Lung (tissue), 16 donors: ENCODE measurements around the gene PDC. TPM values are rescaled to one million over a fixed set of nuclear protein-coding genes. Genes with fewer than 3 reads are reported as not detected.

Source experiments
- ATAC-seq: fragments of 200-7000 bp; cut with Tn5 transposase; one replicate; pipeline ENCODE4 v1.9.1; 2020; ENCODE audit warnings: moderate number of reproducible peaks; ENCODE audit not compliant: insufficient read depth, low FRiP score
- DNase-seq, 3 donors: peaks; one replicate each; pipeline ENCODE4 v3.0.0-alpha.2; 2013 to 2017
- H3K27ac ChIP-seq, 2 donors: one replicate each; pipeline ENCODE4 v1.5.1; 2013; ENCODE audit warnings: mild to moderate bottlenecking in 2 of 2, moderate library complexity in 2 of 2, control low read depth in 1 of 2, inconsistent platforms in 1 of 2, low read depth in 1 of 2, low read length in 1 of 2
- H3K27me3 ChIP-seq, 3 donors: one replicate each; pipeline ENCODE4 v1.5.1; 2013; ENCODE audit warnings: low read length in 2 of 3; ENCODE audit not compliant: control insufficient read depth in 3 of 3, insufficient read depth in 3 of 3
- H3K36me3 ChIP-seq, 4 donors: one replicate each; pipeline ENCODE4 v1.5.1; 2013; ENCODE audit warnings: low read length in 4 of 4, mild to moderate bottlenecking in 1 of 4, moderate library complexity in 1 of 4; ENCODE audit not compliant: control insufficient read depth in 4 of 4, insufficient read depth in 4 of 4
- H3K4me1 ChIP-seq, 5 donors: one replicate each; pipeline ENCODE4 v1.5.1; 2013; ENCODE audit warnings: low read length in 5 of 5, mild to moderate bottlenecking in 2 of 5, moderate library complexity in 1 of 5; ENCODE audit not compliant: control insufficient read depth in 5 of 5, insufficient read depth in 5 of 5
- H3K4me3 ChIP-seq: one replicate; pipeline ENCODE4 v1.5.1; 2013; ENCODE audit warnings: mild to moderate bottlenecking, control low read depth, moderate library complexity
- H3K9ac ChIP-seq, 2 donors: one replicate each; pipeline ENCODE4 v1.5.1; 2013; ENCODE audit warnings: low read length in 2 of 2, control low read depth in 1 of 2; ENCODE audit not compliant: insufficient read depth in 1 of 2
- H3K9me3 ChIP-seq, 4 donors: one replicate each; pipeline ENCODE4 v1.5.1; 2013; ENCODE audit warnings: low read length in 3 of 4, mild to moderate bottlenecking in 1 of 4, moderate library complexity in 1 of 4; ENCODE audit not compliant: control insufficient read depth in 4 of 4, insufficient read depth in 3 of 4
- WGBS, 2 donors: extraction: QIAGEN DNeasy Blood & Tissue Kit; methylation state at CpG; one replicate each; pipeline ENCODE4 v1.1.7; 2013; 5-methylcytosine and 5-hydroxymethylcytosine counted together
- long read RNA-seq, 5 donors: transcript quantifications; one replicate each; lab custom pipeline, GENCODE V29; 2026
- polyA plus RNA-seq, 2 donors: library from polyadenylated mRNA; stranded (reverse); fragments of 200-250 nt; gene quantifications; one replicate each; pipeline ENCODE4 v1.2.1, GENCODE V29; 2013
- total RNA-seq, 2 donors: library from RNA; depleted of rRNA in 1 of 2; stranded (reverse); fragments of >200 nt in 1 of 2; gene quantifications; one replicate each; pipeline ENCODE4 v1.2.1, GENCODE V29; 2014 to 2021
- TF ChIP-seq, protein P1 (sequence below): IDR thresholded peaks from 2 replicates; pipeline ENCODE4 v1.5.1; 2012; ENCODE audit warnings: mild to moderate bottlenecking; ENCODE audit errors: control extremely low read depth, extremely low read depth
- donor health status: control.
- donor health status: control.
- donor health status: Bipolar disorder and iron deficiency.
- donor health status: healthy.
- donor health status: DM: yes; HTN: yes; CAD: no.

PDC gene
- total RNA-seq = not detected
- not detected for polyA plus RNA-seq
- long read RNA-seq, donor 1 = 0 reads
- long read RNA-seq, donor 2 = 0 reads
- long read RNA-seq, donor 3 = 0 reads
- long read RNA-seq, donor 4 = 0 reads
- long read RNA-seq, donor 5 = 0 reads

DNA sequence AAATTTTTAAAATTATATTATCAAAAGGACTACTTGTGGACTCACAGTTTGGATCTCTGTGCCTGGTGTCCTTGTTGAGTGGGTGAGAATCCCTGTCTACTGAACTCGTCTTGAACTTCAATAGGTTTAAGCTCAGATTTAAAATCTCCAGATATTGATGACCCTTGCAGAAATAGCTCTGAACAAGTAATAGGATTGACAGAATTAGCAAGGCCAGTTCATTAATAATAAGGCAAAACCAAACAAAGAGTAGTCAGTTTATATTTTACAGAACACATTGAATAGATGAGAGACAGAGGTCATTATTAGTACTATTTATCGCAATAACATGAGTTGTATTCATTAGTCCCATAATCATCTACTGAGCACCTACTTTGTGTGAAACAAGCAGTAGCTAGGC, at the start of gene PDC:
TSS of gene PDC (minus strand) at position 101 of the 400 bp plus-strand sequence. CDS start 11,655 bp downstream, outside the sequence.
- WGBS, 2 donors = 89 to 95% methylated on average over 2 of the region's 2 CpGs
- TF ChIP-seq, protein P1, sequence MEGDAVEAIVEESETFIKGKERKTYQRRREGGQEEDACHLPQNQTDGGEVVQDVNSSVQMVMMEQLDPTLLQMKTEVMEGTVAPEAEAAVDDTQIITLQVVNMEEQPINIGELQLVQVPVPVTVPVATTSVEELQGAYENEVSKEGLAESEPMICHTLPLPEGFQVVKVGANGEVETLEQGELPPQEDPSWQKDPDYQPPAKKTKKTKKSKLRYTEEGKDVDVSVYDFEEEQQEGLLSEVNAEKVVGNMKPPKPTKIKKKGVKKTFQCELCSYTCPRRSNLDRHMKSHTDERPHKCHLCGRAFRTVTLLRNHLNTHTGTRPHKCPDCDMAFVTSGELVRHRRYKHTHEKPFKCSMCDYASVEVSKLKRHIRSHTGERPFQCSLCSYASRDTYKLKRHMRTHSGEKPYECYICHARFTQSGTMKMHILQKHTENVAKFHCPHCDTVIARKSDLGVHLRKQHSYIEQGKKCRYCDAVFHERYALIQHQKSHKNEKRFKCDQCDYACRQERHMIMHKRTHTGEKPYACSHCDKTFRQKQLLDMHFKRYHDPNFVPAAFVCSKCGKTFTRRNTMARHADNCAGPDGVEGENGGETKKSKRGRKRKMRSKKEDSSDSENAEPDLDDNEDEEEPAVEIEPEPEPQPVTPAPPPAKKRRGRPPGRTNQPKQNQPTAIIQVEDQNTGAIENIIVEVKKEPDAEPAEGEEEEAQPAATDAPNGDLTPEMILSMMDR = no peak
- H3K27me3 ChIP-seq = no peaks in the 10 kb centered on the region

DNA sequence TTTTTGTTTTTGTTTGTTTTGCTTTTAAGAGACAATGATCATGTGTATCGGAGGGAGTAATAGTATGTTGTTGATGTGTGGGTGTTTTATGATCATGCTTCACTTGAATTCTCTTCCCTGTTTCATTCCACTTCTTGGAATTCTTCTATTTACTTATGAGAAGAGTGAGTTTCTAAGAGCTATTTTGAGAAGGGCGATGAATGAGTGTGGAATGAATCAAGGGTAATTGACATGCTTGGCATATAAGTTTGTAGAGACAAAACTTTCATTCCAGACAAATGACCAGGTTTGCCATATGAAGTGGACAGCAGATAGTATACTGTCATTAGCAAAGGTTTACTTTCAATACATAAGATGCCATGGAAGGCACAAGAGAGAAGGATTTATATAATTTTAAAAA, 42.3 kb upstream of the PDC start:
- no peaks in the 10 kb centered on the region for H3K36me3 ChIP-seq
- no peaks in the 10 kb centered on the region for H3K9me3 ChIP-seq
- WGBS, 2 donors = 67 to 90% methylated on average over 2 of the region's 2 CpGs
- no peaks in the 10 kb centered on the region for H3K27me3 ChIP-seq
- TF ChIP-seq, protein P1 = no peak
- H3K27ac ChIP-seq = no peak overlapping the region
- DNase-seq = no peak
- no peaks in the 10 kb centered on the region for H3K4me1 ChIP-seq
- no peak overlapping the region for H3K9ac ChIP-seq
- no peak for ATAC-seq
- no peak overlapping the region for H3K4me3 ChIP-seq

More for the DNA sequence above, at the start of gene PDC:
- Histone ChIP-seq H3K9me3 (no peaks in the 10 kb centered on the region), H3K36me3 (no peaks in the 10 kb centered on the region), H3K4me3 (no peak within 1 kb of the TSS), H3K4me1 (no peaks in the 10 kb centered on the region), H3K9ac (no peak within 1 kb of the TSS), H3K27ac (no peak within 1 kb of the TSS)
- DNase-seq (no peak), ATAC-seq (no peak)

DNA sequence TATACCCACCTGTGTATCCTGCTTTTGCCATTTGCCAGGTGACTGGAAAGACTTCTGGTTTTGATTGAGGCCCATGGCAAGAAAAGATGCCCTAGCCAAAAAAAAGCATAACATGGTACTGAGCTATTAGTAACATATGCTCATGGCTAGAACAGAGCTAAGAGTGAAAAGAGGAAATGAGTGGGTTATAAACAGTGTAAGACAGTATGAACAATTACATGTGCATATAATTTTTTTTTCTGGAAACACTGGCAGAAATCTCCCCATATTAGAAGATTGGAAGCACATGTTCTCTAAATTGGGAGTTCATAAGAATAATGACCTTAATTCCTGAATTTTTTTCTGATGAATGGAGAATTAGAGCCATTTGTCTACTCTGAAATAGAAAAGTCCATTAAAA, 41.2 kb upstream of the PDC start:
- Histone ChIP-seq H3K36me3 (no peaks in the 10 kb centered on the region), H3K9me3 (no peaks in the 10 kb centered on the region), H3K9ac (no peak overlapping the region), H3K27ac (no peak overlapping the region), H3K27me3 (no peaks in the 10 kb centered on the region), H3K4me3 (no peak overlapping the region), H3K4me1 (no peaks in the 10 kb centered on the region)
- ATAC-seq = no peak
- TF ChIP-seq, protein P1 = no peak
- DNase-seq = no peak

DNA sequence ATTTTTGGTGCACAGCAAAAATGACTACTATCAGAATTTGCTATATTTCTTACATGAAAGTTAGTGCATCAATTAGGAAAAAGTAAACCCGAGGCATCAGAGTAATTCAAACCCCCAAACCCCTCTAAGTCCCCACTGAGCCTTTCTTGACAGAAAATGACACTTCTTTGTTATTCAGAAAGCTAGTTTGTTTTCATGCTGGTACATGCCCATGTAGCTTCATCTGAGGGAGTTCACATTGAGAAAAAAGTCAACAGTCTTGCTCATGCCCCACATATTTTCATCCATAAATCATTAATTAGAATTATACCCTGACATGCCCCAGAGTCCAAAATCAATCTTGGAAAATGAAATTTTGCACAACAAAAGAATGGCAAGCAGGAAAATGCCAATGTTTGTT, 39.9 kb upstream of the PDC start:
- Histone ChIP-seq H3K27ac (no peak overlapping the region), H3K4me3 (no peak overlapping the region), H3K9me3 (no peaks in the 10 kb centered on the region), H3K9ac (no peak overlapping the region), H3K27me3 (no peaks in the 10 kb centered on the region), H3K4me1 (no peaks in the 10 kb centered on the region), H3K36me3 (no peaks in the 10 kb centered on the region)
- no peak for DNase-seq
- no peak for ATAC-seq
- WGBS, 2 donors = 79 to 88% methylated on average over 1 of the region's 1 CpG
- TF ChIP-seq, protein P1 = no peak
